Keratinocyte (primary cell): ENCODE measurements around the gene UTS2. TPM values are rescaled to one million over a fixed set of nuclear protein-coding genes. Genes with fewer than 3 reads are reported as not detected.

Source experiments
- DNase-seq: peaks from one replicate; pipeline ENCODE4 v3.0.0-alpha.2; 2011; ENCODE audit warnings: low read depth, missing footprints, low spot score
- FAIRE-seq: peaks from 2 replicates; lab custom pipeline; 2011; peaks lifted over from hg19 to GRCh38; lab: Jason Lieb, UNC
- H2AFZ ChIP-seq: 2 replicates; pipeline ENCODE4 v1.6.0; 2012; ENCODE audit warnings: low read length, control low read depth, inconsistent platforms; ENCODE audit not compliant: control insufficient read depth
- H3K27ac ChIP-seq: 2 replicates; pipeline ENCODE4 v1.5.1; 2011; ENCODE audit warnings: low read length; ENCODE audit not compliant: control insufficient read depth, insufficient read depth
- H3K27me3 ChIP-seq: 3 replicates; pipeline ENCODE4 v1.6.0; 2011; ENCODE audit warnings: low read length; ENCODE audit not compliant: control insufficient read depth, insufficient read depth; ENCODE audit errors: extremely low read depth
- H3K36me3 ChIP-seq, 2 experiments: 2 replicates in 1 of 2; 3 replicates in 1 of 2; pipeline ENCODE4 v1.5.1; 2011; ENCODE audit warnings: low read length in 2 of 2, mild to moderate bottlenecking in 1 of 2; ENCODE audit not compliant: control insufficient read depth in 2 of 2, insufficient read depth in 2 of 2; ENCODE audit errors: extremely low read depth in 1 of 2
- H3K4me1 ChIP-seq: 3 replicates; pipeline ENCODE4 v1.5.1; 2011; ENCODE audit warnings: low read length; ENCODE audit not compliant: control insufficient read depth, insufficient read depth; ENCODE audit errors: extremely low read depth
- H3K4me2 ChIP-seq: 3 replicates; pipeline ENCODE4 v1.6.0; 2011; ENCODE audit warnings: low read depth, low read length; ENCODE audit not compliant: control insufficient read depth, insufficient read depth; ENCODE audit errors: extremely low read depth
- H3K4me3 ChIP-seq, 3 experiments: fragments of 200-600 bp in 1 of 3; sonication (generic) in 1 of 3; 2 replicates in 2 of 3; 3 replicates in 1 of 3; pipeline ENCODE4 v1.5.1; 2011 to 2016; ENCODE audit warnings: low read length in 3 of 3, mild to moderate bottlenecking in 3 of 3, control low read depth in 2 of 3, inconsistent platforms in 1 of 3, low read depth in 1 of 3, mixed read lengths in 1 of 3, mixed run types in 1 of 3, moderate library complexity in 1 of 3; ENCODE audit not compliant: control insufficient read depth in 2 of 3, insufficient read depth in 2 of 3; ENCODE audit errors: extremely low read depth in 1 of 3
- H3K79me2 ChIP-seq: 2 replicates; pipeline ENCODE4 v1.6.0; 2012; ENCODE audit warnings: low read length; ENCODE audit not compliant: control insufficient read depth, insufficient read depth
- H3K9ac ChIP-seq: 3 replicates; pipeline ENCODE4 v1.6.0; 2011; ENCODE audit warnings: low read length; ENCODE audit not compliant: control insufficient read depth, insufficient read depth; ENCODE audit errors: extremely low read depth
- H3K9me1 ChIP-seq: 3 replicates; pipeline ENCODE4 v1.6.0; 2011; ENCODE audit warnings: low read length; ENCODE audit not compliant: control insufficient read depth, insufficient read depth; ENCODE audit errors: extremely low read depth
- H3K9me3 ChIP-seq: 2 replicates; pipeline ENCODE4 v1.5.1; 2012; ENCODE audit warnings: low read depth, low read length; ENCODE audit not compliant: control insufficient read depth
- H4K20me1 ChIP-seq: 3 replicates; pipeline ENCODE4 v1.6.0; 2011; ENCODE audit warnings: low read length; ENCODE audit not compliant: control insufficient read depth, insufficient read depth; ENCODE audit errors: extremely low read depth
- CTCF ChIP-seq, 3 experiments: IDR thresholded peaks in 1 of 3; conservative IDR thresholded peaks in 1 of 3; optimal IDR thresholded peaks in 1 of 3; 2 replicates in 2 of 3; 3 replicates in 1 of 3; pipeline versions ENCODE3 to v1.5.1; 2011; ENCODE audit warnings: low read length in 3 of 3, mild to moderate bottlenecking in 3 of 3, moderate library complexity in 2 of 3, control low read depth in 1 of 3, inconsistent platforms in 1 of 3; ENCODE audit not compliant: insufficient read depth in 2 of 3; ENCODE audit errors: extremely low read depth in 1 of 3
- EZH2 ChIP-seq: IDR thresholded peaks from one replicate; pipeline ENCODE4 v1.6.1; 2012; ENCODE audit warnings: inconsistent platforms, mild to moderate bottlenecking, low read length, moderate library complexity
- dilution Hi-C: fragments of 300-500 bp; cut with MboI; formaldehyde crosslinking; loops from one replicate; pipeline ENCODE4 v1.7.0; 2020; ENCODE audit warnings: low sequenced_read_pairs; ENCODE audit not compliant: extremely low pct_ligation_motif_present
- polyA plus RNA-seq, 5 experiments: library from polyadenylated mRNA; depleted of rRNA in 3 of 5; stranded (reverse) in 3 of 5; stranded (forward) in 1 of 5; unstranded in 1 of 5; fragments of >200 nt; gene quantifications; 1 replicate in 1 of 5; 2 replicates in 3 of 5; 3 replicates in 1 of 5; pipeline versions ENCODE4 v1.2.1 to v1.2.3, GENCODE V29; 2011 to 2012; ENCODE audit warnings: missing spikeins in 2 of 5, low read depth in 1 of 5, low replicate concordance in 1 of 5

Gene UTS2
- polyA plus RNA-seq, 1 donor (not counting 4 experiments of a cell fraction or from before 2014, with no cell fraction given) = not detected

- Histone ChIP-seq H3K79me2 (no peaks in the 10 kb centered on the region), H3K9ac (no peak overlapping the region), H4K20me1 (no peaks in the 10 kb centered on the region)
Observed at GRCh38 chr1:7838714-7839113, 14.2 kb downstream of the UTS2 start.

GRCh38 chr1:7833035-7833434 is 19.8 kb downstream of the UTS2 start:
- DNase-seq = no peak
- H4K20me1 ChIP-seq = no peaks in the 10 kb centered on the region
- no peak overlapping the region for H3K4me3 ChIP-seq
- no peaks in the 10 kb centered on the region for H3K4me1 ChIP-seq
- no peak overlapping the region for H3K4me2 ChIP-seq
- no peaks in the 10 kb centered on the region for H3K27me3 ChIP-seq
- TF ChIP-seq EZH2 (no peak), CTCF (optimal IDR thresholded peaks at IDR 0.05 in 1 of 3, IDR thresholded peaks at IDR 0.05 in 1 of 3, conservative IDR thresholded peaks at IDR 0.05 in 1 of 3; ENCODE audit: extremely low read depth in 1 of 3, insufficient read depth in 2 of 3, low read length in 3 of 3) (no peak)
- H3K27ac ChIP-seq = no peak overlapping the region
- no peaks in the 10 kb centered on the region for H3K9me3 ChIP-seq
- dilution Hi-C loops = no loop called here
- no peak overlapping the region for H2AFZ ChIP-seq
- FAIRE-seq = no peak
- no peak overlapping the region for H3K9ac ChIP-seq
- H3K79me2 ChIP-seq = no peaks in the 10 kb centered on the region
- H3K36me3 ChIP-seq = peaks cover 0 to 4% of the 10 kb centered on the region in 2 experiments
- H3K9me1 ChIP-seq = no peaks in the 10 kb centered on the region

More at GRCh38 chr1:7838714-7839113, 14.2 kb downstream of the UTS2 start:
- DNase-seq (no peak), FAIRE-seq (no peak)
- dilution Hi-C loops = no loop called here
- Histone ChIP-seq H3K27me3 (no peaks in the 10 kb centered on the region), H3K9me1 (no peaks in the 10 kb centered on the region), H3K9me3 (peaks cover 3% of the 10 kb centered on the region), H3K4me1 (no peaks in the 10 kb centered on the region), H3K4me2 (no peak overlapping the region), H2AFZ (no peak overlapping the region), H3K27ac (no peak overlapping the region), H3K36me3 (peaks cover 0 to 8% of the 10 kb centered on the region in 2 experiments), H3K4me3 (no peak overlapping the region)
- TF ChIP-seq CTCF (optimal IDR thresholded peaks at IDR 0.05 in 1 of 3, IDR thresholded peaks at IDR 0.05 in 1 of 3, conservative IDR thresholded peaks at IDR 0.05 in 1 of 3; ENCODE audit: extremely low read depth in 1 of 3, insufficient read depth in 2 of 3, low read length in 3 of 3) (no peak), EZH2 (no peak)
